Heart right ventricle (tissue), 16 donors: ENCODE measurements around the gene SLC37A2. TPM values are rescaled to one million over a fixed set of nuclear protein-coding genes. Genes with fewer than 3 reads are reported as not detected.

ENCODE experiments used
- ATAC-seq, 8 donors: fragments of 200-7000 bp; cut with Tn5 transposase; one replicate each; pipeline ENCODE4 v1.9.1; 2020; ENCODE audit warnings: mild to moderate bottlenecking in 8 of 8, moderate library complexity in 8 of 8, moderate number of reproducible peaks in 1 of 8
- DNase-seq, 2 donors: peaks; one replicate each; pipeline ENCODE4 v3.0.0-alpha.2; 2020
- H3K27ac ChIP-seq, 10 donors: fragments of 200-600 bp; sonication (generic) in 2 of 10; one replicate each; pipeline versions ENCODE4 v1.5.0 to v1.8.0; 2020 to 2022; ENCODE audit warnings: mild to moderate bottlenecking in 3 of 10
- H3K27me3 ChIP-seq, 7 donors: fragments of 200-600 bp; one replicate each; pipeline ENCODE4 v1.8.0; 2021 to 2022; ENCODE audit warnings: mild to moderate bottlenecking in 2 of 7
- H3K36me3 ChIP-seq, 9 donors: fragments of 200-600 bp; sonication (generic) in 1 of 9; one replicate each; pipeline versions ENCODE4 v1.5.0 to v1.8.0; 2020 to 2022; ENCODE audit warnings: mild to moderate bottlenecking in 2 of 9
- H3K4me1 ChIP-seq, 9 donors: fragments of 200-600 bp; sonication (generic) in 1 of 9; one replicate each; pipeline versions ENCODE4 v1.5.0 to v1.8.0; 2020 to 2022; ENCODE audit warnings: mild to moderate bottlenecking in 4 of 9
- H3K4me3 ChIP-seq, 10 donors: fragments of 200-600 bp; sonication (generic) in 2 of 10; one replicate each; pipeline versions ENCODE4 v1.5.0 to v1.8.0; 2020 to 2022; ENCODE audit warnings: mild to moderate bottlenecking in 7 of 10, moderate library complexity in 2 of 10
- H3K9me3 ChIP-seq, 11 donors: fragments of 200-600 bp in 10 of 11; sonication (generic) in 2 of 11; one replicate each; pipeline versions ENCODE4 v1.5.0 to v1.8.0; 2013 to 2022; ENCODE audit warnings: mild to moderate bottlenecking in 2 of 11, control low read depth in 1 of 11, moderate library complexity in 1 of 11
- WGBS, 2 donors: extraction: QIAGEN DNeasy Blood & Tissue Kit; methylation state at CpG; one replicate each; pipeline ENCODE4 v1.1.7; 2013; ENCODE audit warnings: inconsistent platforms in 1 of 2; 5-methylcytosine and 5-hydroxymethylcytosine counted together
- intact Hi-C, 10 donors: fragments of 100-400 bp; cut with DNase I; formaldehyde crosslinking; loops; one replicate each; pipeline versions ENCODE4 v1.11.1 to v1.14.2; 2022
- polyA plus RNA-seq, 2 donors: library from polyadenylated mRNA; stranded (reverse); fragments of 200-250 nt; gene quantifications; one replicate each; pipeline ENCODE4 v1.2.3, GENCODE V29; 2013
- total RNA-seq, 10 donors: library from RNA; stranded (reverse); fragmentation: NEBNext Ultra II Directional in 3 of 10; extraction: Animal tissue kit (Norgen Biotek cat#: 25700) in 3 of 10; gene quantifications; one replicate each; pipeline versions ENCODE4 v1.2.1 to v1.2.4, GENCODE V29; 2021 to 2023
- TF ChIP-seq, protein P1 (sequence below), 9 donors: fragments of 200-600 bp; sonication (generic) in 2 of 9; IDR thresholded peaks; one replicate each; pipeline versions ENCODE4 v1.5.0 to v1.8.0; 2021 to 2022; ENCODE audit warnings: antibody characterized with exemption in 9 of 9, mild to moderate bottlenecking in 5 of 9, moderate library complexity in 1 of 9
- donor health status: Arrhythmogenic right ventricular cardiomyopathy.
- donor health status: ischemic (EF 13 %, LVEDD 7.1; RV severe dilation, severe dysfunction).
- donor health status: healthy with polysubstance abuse.
- donor health status: DM: no; HTN: yes; CAD: no.
- donor health status: DM: no; HTN: no; CAD: no.
- donor health status: ischemic (EF 25% LVEDD 6.9; RV normal size, moderate dysfunction).
- donor health status: ischemic (EF 25% LVEDD 5.7; RV mildly dilated, moderate dysfunction).
- donor health status: healthy.
- donor health status: DM: yes; HTN: yes; CAD: no.
- donor health status: Ischemic cardiomyopathy.
- donor health status: ischemic (EF 35%, LVEDD 5.7; RV mildly dilated, moderate dysfunction).
- donor health status: nonischemic (EF 11% LVEDD 7.7; RV severe dilation, severe dysfunction).
- donor health status: DM: yes; HTN: yes; CAD: no.
- donor health status: PGD.
- donor health status: ischemic (EF 29% LVEDD 5.4; RV normal size, mild dysfunction).
- donor health status: nonischemic (EF 23%, LVEDD 6.1; RV moderate dilation, normal function).

SLC37A2 gene
- total and polyA plus RNA-seq, 12 donors = 0.74 to 10.5 (median 1.3) TPM

DNA sequence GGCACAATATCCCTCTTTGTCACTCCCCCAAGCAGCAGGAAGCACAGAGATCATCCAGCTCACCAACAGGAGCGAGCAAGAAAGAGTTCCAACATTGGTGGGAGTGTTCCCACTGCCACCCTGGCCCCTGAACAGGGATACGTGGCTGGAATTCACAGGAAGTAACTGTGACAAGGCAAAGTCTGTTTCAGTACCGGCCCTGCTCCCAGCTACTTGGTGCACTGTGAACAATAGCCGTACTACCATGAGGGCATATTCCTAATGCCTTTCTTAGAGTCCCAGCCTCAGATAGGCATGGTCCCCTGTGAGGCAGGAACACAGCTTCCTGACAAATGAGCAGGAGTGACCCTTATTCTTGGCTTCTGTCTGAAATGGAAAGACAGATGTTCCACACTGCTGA is 1.8 kb upstream of the SLC37A2 start:
- Histone ChIP-seq H3K36me3 (no peaks in the 10 kb centered on the region), H3K4me3 (no peak overlapping the region), H3K4me1 (peaks cover 0 to 24% (median 9%) of the 10 kb centered on the region in 9 donors), H3K27ac (no peak overlapping the region), H3K9me3 (peaks cover 0 to under 1% (median 0%) of the 10 kb centered on the region in 11 donors), H3K27me3 (peaks cover 0 to 29% (median 18%) of the 10 kb centered on the region in 7 donors)
- intact Hi-C loops = no loop called here
- WGBS, 2 donors = 60 to 62% methylated on average over 4 of the region's 4 CpGs
- no peak for DNase-seq
- ATAC-seq = no peak
- TF ChIP-seq, protein P1, sequence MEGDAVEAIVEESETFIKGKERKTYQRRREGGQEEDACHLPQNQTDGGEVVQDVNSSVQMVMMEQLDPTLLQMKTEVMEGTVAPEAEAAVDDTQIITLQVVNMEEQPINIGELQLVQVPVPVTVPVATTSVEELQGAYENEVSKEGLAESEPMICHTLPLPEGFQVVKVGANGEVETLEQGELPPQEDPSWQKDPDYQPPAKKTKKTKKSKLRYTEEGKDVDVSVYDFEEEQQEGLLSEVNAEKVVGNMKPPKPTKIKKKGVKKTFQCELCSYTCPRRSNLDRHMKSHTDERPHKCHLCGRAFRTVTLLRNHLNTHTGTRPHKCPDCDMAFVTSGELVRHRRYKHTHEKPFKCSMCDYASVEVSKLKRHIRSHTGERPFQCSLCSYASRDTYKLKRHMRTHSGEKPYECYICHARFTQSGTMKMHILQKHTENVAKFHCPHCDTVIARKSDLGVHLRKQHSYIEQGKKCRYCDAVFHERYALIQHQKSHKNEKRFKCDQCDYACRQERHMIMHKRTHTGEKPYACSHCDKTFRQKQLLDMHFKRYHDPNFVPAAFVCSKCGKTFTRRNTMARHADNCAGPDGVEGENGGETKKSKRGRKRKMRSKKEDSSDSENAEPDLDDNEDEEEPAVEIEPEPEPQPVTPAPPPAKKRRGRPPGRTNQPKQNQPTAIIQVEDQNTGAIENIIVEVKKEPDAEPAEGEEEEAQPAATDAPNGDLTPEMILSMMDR (IDR thresholded peaks at IDR 0.05) = no peak

DNA sequence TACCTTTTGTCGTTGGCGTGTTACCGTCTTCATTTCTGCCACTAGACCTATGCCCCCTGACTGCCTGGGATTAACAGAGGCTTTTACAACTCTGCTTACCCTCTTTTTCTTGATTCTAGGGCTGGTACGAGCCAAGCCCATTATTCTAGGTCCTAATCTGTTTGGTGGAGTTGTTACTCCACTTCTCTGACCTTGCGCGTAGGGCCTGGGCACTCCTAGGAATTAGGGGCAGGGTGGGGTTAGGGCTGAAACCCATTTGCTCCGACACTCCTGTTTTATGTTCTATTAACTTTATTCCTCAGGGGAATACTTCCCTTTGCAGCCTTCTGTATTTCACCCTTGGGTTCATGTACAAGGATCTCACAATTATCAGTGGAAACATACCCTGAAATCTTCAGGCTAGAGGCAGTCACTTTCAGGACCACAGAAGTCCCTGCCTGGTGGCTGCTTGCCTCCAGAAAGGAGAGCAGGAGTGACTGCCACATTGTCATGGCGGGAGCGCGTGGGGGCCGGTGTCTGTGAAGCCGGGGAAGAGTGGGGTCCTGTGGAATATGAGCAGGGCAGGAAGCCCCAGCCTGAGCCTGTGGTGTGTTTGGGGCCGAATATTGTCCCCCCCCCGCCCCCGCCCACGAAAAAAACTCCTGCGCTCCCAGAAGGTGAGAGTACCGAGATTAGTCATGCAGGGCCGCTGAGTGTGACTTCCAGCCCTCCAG is 731 bp upstream of the SLC37A2 start:
- ATAC-seq (peak; percentile 7 to 59 (median 16)), DNase-seq (no peak)
- Histone ChIP-seq H3K27ac (peak overlapping the region in 7 of 10 donors; percentile 3 to 89 (median 57)), H3K36me3 (no peaks in the 10 kb centered on the region), H3K9me3 (no peaks in the 10 kb centered on the region), H3K27me3 (peaks cover 0 to 38% (median 29%) of the 10 kb centered on the region in 7 donors), H3K4me1 (peaks cover 0 to 24% (median 9%) of the 10 kb centered on the region in 9 donors), H3K4me3 (peak overlapping the region; percentile 33 to 81 (median 68))
- TF ChIP-seq, protein P1 (IDR thresholded peaks at IDR 0.05) = no peak
- intact Hi-C loops = no loop called here
- 45 to 46% methylated on average over 19 of the region's 19 CpGs for WGBS, 2 donors

DNA sequence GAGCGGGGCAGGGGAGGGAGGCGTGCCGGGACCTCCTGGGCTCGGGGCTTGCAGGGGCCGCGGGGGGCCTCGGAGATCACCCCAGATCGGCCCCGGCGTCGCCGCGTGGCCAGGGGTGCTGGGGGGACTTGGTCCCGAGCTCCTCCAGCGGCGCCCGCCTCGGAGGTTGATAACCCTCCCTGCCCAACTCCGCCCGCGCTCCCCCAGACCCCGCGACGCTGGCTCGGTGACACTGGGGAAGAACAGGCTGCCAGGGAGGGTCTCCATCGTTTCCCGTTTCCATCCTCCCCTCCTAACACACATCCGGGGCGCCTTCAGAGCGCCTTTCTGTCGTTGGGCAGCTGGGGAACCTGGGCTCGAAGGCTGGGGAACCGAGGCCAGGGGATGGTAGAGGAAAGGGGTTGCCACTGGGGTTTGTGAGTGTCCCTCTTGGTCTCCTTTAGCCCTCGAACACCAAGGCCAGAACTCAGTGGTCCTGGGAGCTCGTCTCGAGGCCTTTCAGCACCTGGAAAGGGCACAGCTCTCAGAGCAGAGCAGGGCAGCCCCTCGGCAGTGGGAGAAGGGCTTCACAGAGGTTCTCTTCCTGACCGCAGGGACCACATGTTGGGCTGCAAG is 431 bp downstream of the SLC37A2 start:
- DNase-seq = no peak
- peak in 5 of 8 donors; percentile 7 to 40 (median 24) for ATAC-seq
- Histone ChIP-seq H3K4me3 (peak overlapping the region; percentile 33 to 81 (median 68)), H3K36me3 (no peaks in the 10 kb centered on the region), H3K4me1 (peaks cover 0 to 29% (median 9%) of the 10 kb centered on the region in 9 donors), H3K27ac (peak overlapping the region in 7 of 10 donors; percentile 3 to 89 (median 57)), H3K9me3 (no peaks in the 10 kb centered on the region), H3K27me3 (peaks cover 0 to 47% (median 37%) of the 10 kb centered on the region in 7 donors)
- intact Hi-C loops = no loop called here
- WGBS, 2 donors = 4% methylated on average over 36 to 38 of the region's 38 CpGs
- TF ChIP-seq, protein P1 (IDR thresholded peaks at IDR 0.05) = no peak

DNA sequence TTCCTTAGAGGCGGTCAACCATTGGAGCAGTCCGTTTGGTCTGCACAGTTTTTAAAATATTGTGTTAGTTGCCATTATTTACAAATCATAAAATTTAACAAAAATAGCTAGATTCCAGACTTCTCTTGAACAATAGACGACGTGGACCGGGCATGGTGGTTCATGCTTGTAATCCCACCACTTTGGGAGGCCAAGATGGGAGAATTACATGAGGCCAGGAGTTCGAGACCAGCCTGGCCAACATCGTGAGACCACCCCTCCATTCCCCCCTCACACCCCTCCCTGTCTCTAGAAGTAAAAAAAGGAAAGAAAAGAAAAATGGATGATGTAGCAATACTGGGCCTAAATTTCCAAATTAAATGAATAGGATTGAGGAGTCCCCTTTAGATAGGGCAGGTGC is 965 bp downstream of the SLC37A2 start:
- intact Hi-C loops = no loop called here
- peak overlapping the region in 5 of 10 donors; percentile 41 to 89 (median 57) for H3K27ac ChIP-seq
- H3K4me3 ChIP-seq = peak overlapping the region in 7 of 10 donors; percentile 59 to 81 (median 68)
- peaks cover 0 to 34% (median 9%) of the 10 kb centered on the region in 9 donors for H3K4me1 ChIP-seq
- 67 to 78% methylated on average over 7 of the region's 7 CpGs for WGBS, 2 donors
- DNase-seq (no peak), ATAC-seq (no peak)
- H3K36me3 ChIP-seq = no peaks in the 10 kb centered on the region
- no peaks in the 10 kb centered on the region for H3K9me3 ChIP-seq
- peaks cover 0 to 47% (median 40%) of the 10 kb centered on the region in 7 donors for H3K27me3 ChIP-seq
- TF ChIP-seq, protein P1 (IDR thresholded peaks at IDR 0.05) = no peak
